Keratinocyte (primary cell): ENCODE results near the gene LRGUK. TPM values are rescaled to one million over a fixed set of nuclear protein-coding genes. Genes with fewer than 3 reads are reported as not detected.
"Not testable (repeated sequence)": the region's sequence is repeated elsewhere in the genome, so short reads cannot be mapped to it uniquely, and the experiment has no call there.

ENCODE experiments used
- DNase-seq: peaks from one replicate; pipeline ENCODE4 v3.0.0-alpha.2; 2011; ENCODE audit warnings: low read depth, missing footprints, low spot score
- FAIRE-seq: peaks from 2 replicates; lab custom pipeline; 2011; peaks lifted over from hg19 to GRCh38; lab: Jason Lieb, UNC
- H2AFZ ChIP-seq: 2 replicates; pipeline ENCODE4 v1.6.0; 2012; ENCODE audit warnings: low read length, control low read depth, inconsistent platforms; ENCODE audit not compliant: control insufficient read depth
- H3K27ac ChIP-seq: 2 replicates; pipeline ENCODE4 v1.5.1; 2011; ENCODE audit warnings: low read length; ENCODE audit not compliant: control insufficient read depth, insufficient read depth
- H3K27me3 ChIP-seq: 3 replicates; pipeline ENCODE4 v1.6.0; 2011; ENCODE audit warnings: low read length; ENCODE audit not compliant: control insufficient read depth, insufficient read depth; ENCODE audit errors: extremely low read depth
- H3K36me3 ChIP-seq, 2 experiments: 2 replicates in 1 of 2; 3 replicates in 1 of 2; pipeline ENCODE4 v1.5.1; 2011; ENCODE audit warnings: low read length in 2 of 2, mild to moderate bottlenecking in 1 of 2; ENCODE audit not compliant: control insufficient read depth in 2 of 2, insufficient read depth in 2 of 2; ENCODE audit errors: extremely low read depth in 1 of 2
- H3K4me1 ChIP-seq: 3 replicates; pipeline ENCODE4 v1.5.1; 2011; ENCODE audit warnings: low read length; ENCODE audit not compliant: control insufficient read depth, insufficient read depth; ENCODE audit errors: extremely low read depth
- H3K4me2 ChIP-seq: 3 replicates; pipeline ENCODE4 v1.6.0; 2011; ENCODE audit warnings: low read depth, low read length; ENCODE audit not compliant: control insufficient read depth, insufficient read depth; ENCODE audit errors: extremely low read depth
- H3K4me3 ChIP-seq, 3 experiments: fragments of 200-600 bp in 1 of 3; sonication (generic) in 1 of 3; 2 replicates in 2 of 3; 3 replicates in 1 of 3; pipeline ENCODE4 v1.5.1; 2011 to 2016; ENCODE audit warnings: low read length in 3 of 3, mild to moderate bottlenecking in 3 of 3, control low read depth in 2 of 3, inconsistent platforms in 1 of 3, low read depth in 1 of 3, mixed read lengths in 1 of 3, mixed run types in 1 of 3, moderate library complexity in 1 of 3; ENCODE audit not compliant: control insufficient read depth in 2 of 3, insufficient read depth in 2 of 3; ENCODE audit errors: extremely low read depth in 1 of 3
- H3K79me2 ChIP-seq: 2 replicates; pipeline ENCODE4 v1.6.0; 2012; ENCODE audit warnings: low read length; ENCODE audit not compliant: control insufficient read depth, insufficient read depth
- H3K9ac ChIP-seq: 3 replicates; pipeline ENCODE4 v1.6.0; 2011; ENCODE audit warnings: low read length; ENCODE audit not compliant: control insufficient read depth, insufficient read depth; ENCODE audit errors: extremely low read depth
- H3K9me1 ChIP-seq: 3 replicates; pipeline ENCODE4 v1.6.0; 2011; ENCODE audit warnings: low read length; ENCODE audit not compliant: control insufficient read depth, insufficient read depth; ENCODE audit errors: extremely low read depth
- H3K9me3 ChIP-seq: 2 replicates; pipeline ENCODE4 v1.5.1; 2012; ENCODE audit warnings: low read depth, low read length; ENCODE audit not compliant: control insufficient read depth
- H4K20me1 ChIP-seq: 3 replicates; pipeline ENCODE4 v1.6.0; 2011; ENCODE audit warnings: low read length; ENCODE audit not compliant: control insufficient read depth, insufficient read depth; ENCODE audit errors: extremely low read depth
- CTCF ChIP-seq, 3 experiments: IDR thresholded peaks in 1 of 3; conservative IDR thresholded peaks in 1 of 3; optimal IDR thresholded peaks in 1 of 3; 2 replicates in 2 of 3; 3 replicates in 1 of 3; pipeline versions ENCODE3 to v1.5.1; 2011; ENCODE audit warnings: low read length in 3 of 3, mild to moderate bottlenecking in 3 of 3, moderate library complexity in 2 of 3, control low read depth in 1 of 3, inconsistent platforms in 1 of 3; ENCODE audit not compliant: insufficient read depth in 2 of 3; ENCODE audit errors: extremely low read depth in 1 of 3
- EZH2 ChIP-seq: IDR thresholded peaks from one replicate; pipeline ENCODE4 v1.6.1; 2012; ENCODE audit warnings: inconsistent platforms, mild to moderate bottlenecking, low read length, moderate library complexity
- dilution Hi-C: fragments of 300-500 bp; cut with MboI; formaldehyde crosslinking; loops from one replicate; pipeline ENCODE4 v1.7.0; 2020; ENCODE audit warnings: low sequenced_read_pairs; ENCODE audit not compliant: extremely low pct_ligation_motif_present
- polyA plus RNA-seq, 5 experiments: library from polyadenylated mRNA; depleted of rRNA in 3 of 5; stranded (reverse) in 3 of 5; stranded (forward) in 1 of 5; unstranded in 1 of 5; fragments of >200 nt; gene quantifications; 1 replicate in 1 of 5; 2 replicates in 3 of 5; 3 replicates in 1 of 5; pipeline versions ENCODE4 v1.2.1 to v1.2.3, GENCODE V29; 2011 to 2012; ENCODE audit warnings: missing spikeins in 2 of 5, low read depth in 1 of 5, low replicate concordance in 1 of 5

LRGUK gene
- polyA plus RNA-seq, 1 donor (not counting 4 experiments of a cell fraction or from before 2014, with no cell fraction given) = 0.50 TPM

DNA sequence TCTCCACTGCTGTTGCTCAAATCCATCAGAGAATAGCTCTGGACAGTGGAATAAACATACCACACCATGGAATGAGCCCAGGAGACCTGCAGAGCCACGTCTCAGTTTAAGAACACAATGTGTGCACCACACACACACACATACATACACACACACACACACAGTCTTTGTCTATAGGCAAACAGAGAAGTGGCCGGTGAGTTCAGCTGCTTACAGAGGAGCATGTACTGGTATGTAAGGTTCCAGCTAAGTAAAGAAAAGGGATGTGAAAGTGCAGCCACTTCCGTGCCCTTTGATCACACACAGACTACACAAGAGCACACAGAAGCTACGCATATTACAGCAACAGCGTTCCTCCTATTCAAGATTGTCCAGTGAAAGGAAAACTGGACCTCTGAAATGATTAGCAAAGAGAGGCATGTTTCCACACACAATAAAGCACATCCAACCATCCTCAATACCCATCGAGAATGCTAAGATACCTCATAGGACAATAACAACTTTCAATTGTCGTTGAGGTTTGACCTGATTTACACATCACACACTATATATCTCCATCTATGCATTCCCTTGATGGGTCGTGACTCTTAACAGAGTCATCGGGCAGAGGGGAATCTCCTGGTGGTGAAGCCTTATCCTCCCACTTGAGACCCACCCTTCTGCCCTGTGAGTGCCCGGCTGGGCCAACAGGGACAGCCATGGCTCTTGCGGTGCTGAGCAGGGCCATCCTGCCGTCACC lies 166.0 kb downstream of the LRGUK start:
- H3K9me3 ChIP-seq = no peaks in the 10 kb centered on the region
- H3K9me1 ChIP-seq = no peaks in the 10 kb centered on the region
- DNase-seq (no peak), FAIRE-seq (no peak)
- no peaks in the 10 kb centered on the region for H4K20me1 ChIP-seq
- no peak overlapping the region for H3K27ac ChIP-seq
- H3K9ac ChIP-seq = no peak overlapping the region
- dilution Hi-C loops = no loop called here
- no peaks in the 10 kb centered on the region for H3K79me2 ChIP-seq
- H3K27me3 ChIP-seq = no peaks in the 10 kb centered on the region
- H3K36me3 ChIP-seq = peaks cover 2 to 7% of the 10 kb centered on the region in 2 experiments
- peaks cover 17% of the 10 kb centered on the region for H3K4me1 ChIP-seq
- no peak for TF ChIP-seq CTCF (optimal IDR thresholded peaks at IDR 0.05 in 1 of 3, IDR thresholded peaks at IDR 0.05 in 1 of 3, conservative IDR thresholded peaks at IDR 0.05 in 1 of 3; ENCODE audit: extremely low read depth in 1 of 3, insufficient read depth in 2 of 3, low read length in 3 of 3)
- TF ChIP-seq EZH2 = no peak
- no peak overlapping the region for H3K4me2 ChIP-seq
- H3K4me3 ChIP-seq = no peak overlapping the region
- no peak overlapping the region for H2AFZ ChIP-seq

- H3K27me3 ChIP-seq, dilution Hi-C loops, H3K27ac ChIP-seq, DNase-seq, H3K9me1 ChIP-seq, H4K20me1 ChIP-seq, H3K9me3 ChIP-seq, H3K9ac ChIP-seq, H3K4me2 ChIP-seq, FAIRE-seq, H2AFZ ChIP-seq, H3K79me2 ChIP-seq, H3K4me3 ChIP-seq, H3K4me1 ChIP-seq, H3K36me3 ChIP-seq: not testable (repeated sequence)
Observed at GRCh38 chr7:134295982-134296381, 168.8 kb downstream of the LRGUK start.

- Histone ChIP-seq H3K9me3 (no peaks in the 10 kb centered on the region), H3K9ac (no peak overlapping the region), H3K4me3 (no peak overlapping the region), H4K20me1 (no peaks in the 10 kb centered on the region), H3K9me1 (no peaks in the 10 kb centered on the region), H3K36me3 (peaks cover 2 to 11% of the 10 kb centered on the region in 2 experiments), H3K79me2 (no peaks in the 10 kb centered on the region), H3K27me3 (no peaks in the 10 kb centered on the region), H3K27ac (no peak overlapping the region), H3K4me2 (no peak overlapping the region), H3K4me1 (no peaks in the 10 kb centered on the region), H2AFZ (no peak overlapping the region)
- TF ChIP-seq EZH2 (no peak), CTCF (optimal IDR thresholded peaks at IDR 0.05 in 1 of 3, IDR thresholded peaks at IDR 0.05 in 1 of 3, conservative IDR thresholded peaks at IDR 0.05 in 1 of 3; ENCODE audit: extremely low read depth in 1 of 3, insufficient read depth in 2 of 3, low read length in 3 of 3) (no peak)
- FAIRE-seq (no peak), DNase-seq (no peak)
- dilution Hi-C loops = no loop called here
Observed at GRCh38 chr7:134297489-134297888, 170.3 kb downstream of the LRGUK start.
